Measurements from ENCODE around the gene PKNOX2.

The PKNOX2 gene

DNA sequence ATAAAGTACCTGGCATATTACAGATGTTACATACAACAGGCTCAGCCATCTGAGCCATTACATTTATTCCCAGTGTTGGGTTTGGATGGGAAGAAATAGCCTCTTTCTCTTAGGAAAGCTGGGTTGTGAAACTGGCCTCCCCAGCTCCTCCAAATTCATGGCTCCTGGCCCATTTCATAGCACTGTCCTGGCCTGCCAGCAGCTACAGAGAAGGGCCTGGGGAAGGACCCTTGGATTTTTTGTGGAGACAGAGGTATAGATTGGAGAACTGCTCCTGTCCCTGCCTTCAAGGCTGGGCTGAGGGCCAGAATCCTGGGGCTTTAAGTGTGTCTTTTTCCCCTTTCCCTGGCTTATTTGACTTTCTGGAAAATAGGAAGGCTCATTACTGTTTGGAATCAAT lies 18.0 kb downstream of the PKNOX2 start:
- no peak for DNase-seq (ENCODE audit: low read depth, low spot score)
- POLR2A ChIA-PET = no interaction called here
- TF ChIP-seq, protein P1, sequence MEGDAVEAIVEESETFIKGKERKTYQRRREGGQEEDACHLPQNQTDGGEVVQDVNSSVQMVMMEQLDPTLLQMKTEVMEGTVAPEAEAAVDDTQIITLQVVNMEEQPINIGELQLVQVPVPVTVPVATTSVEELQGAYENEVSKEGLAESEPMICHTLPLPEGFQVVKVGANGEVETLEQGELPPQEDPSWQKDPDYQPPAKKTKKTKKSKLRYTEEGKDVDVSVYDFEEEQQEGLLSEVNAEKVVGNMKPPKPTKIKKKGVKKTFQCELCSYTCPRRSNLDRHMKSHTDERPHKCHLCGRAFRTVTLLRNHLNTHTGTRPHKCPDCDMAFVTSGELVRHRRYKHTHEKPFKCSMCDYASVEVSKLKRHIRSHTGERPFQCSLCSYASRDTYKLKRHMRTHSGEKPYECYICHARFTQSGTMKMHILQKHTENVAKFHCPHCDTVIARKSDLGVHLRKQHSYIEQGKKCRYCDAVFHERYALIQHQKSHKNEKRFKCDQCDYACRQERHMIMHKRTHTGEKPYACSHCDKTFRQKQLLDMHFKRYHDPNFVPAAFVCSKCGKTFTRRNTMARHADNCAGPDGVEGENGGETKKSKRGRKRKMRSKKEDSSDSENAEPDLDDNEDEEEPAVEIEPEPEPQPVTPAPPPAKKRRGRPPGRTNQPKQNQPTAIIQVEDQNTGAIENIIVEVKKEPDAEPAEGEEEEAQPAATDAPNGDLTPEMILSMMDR (IDR thresholded peaks at IDR 0.05; ENCODE audit: insufficient read depth, low read length, missing control alignments) = no peak
- CTCF ChIA-PET = no interaction called here
- no peak overlapping the region for H3K4me3 ChIP-seq (ENCODE audit: low read depth, low read length)

- ChIA-PET CTCF (no interaction called here), POLR2A (no interaction called here)
- H3K4me3 ChIP-seq (ENCODE audit: low read depth, low read length) = no peak overlapping the region
- DNase-seq (ENCODE audit: low read depth, low spot score) = no peak
- TF ChIP-seq, protein P1 (IDR thresholded peaks at IDR 0.05; ENCODE audit: insufficient read depth, low read length, missing control alignments) = no peak
Observed at GRCh38 chr11:125183641-125184040, 19.1 kb downstream of the PKNOX2 start.

- DNase-seq (ENCODE audit: low read depth, low spot score) = no peak
- ChIA-PET POLR2A (no interaction called here), CTCF (interaction anchor here (1.9 kb wide), 1 partner anchor 46 kb away, joined by 6 read pairs; no protein-coding TSS in a partner anchor)
- no peak overlapping the region for H3K4me3 ChIP-seq (ENCODE audit: low read depth, low read length)
- TF ChIP-seq, protein P1 (IDR thresholded peaks at IDR 0.05; ENCODE audit: insufficient read depth, low read length, missing control alignments) = no peak
Observed at GRCh38 chr11:125188021-125188420, 23.5 kb downstream of the PKNOX2 start.

GRCh38 chr11:125190566-125190965 lies 26.0 kb downstream of the PKNOX2 start:
- TF ChIP-seq, protein P1 (IDR thresholded peaks at IDR 0.05; ENCODE audit: insufficient read depth, low read length, missing control alignments) = no peak
- POLR2A ChIA-PET = no interaction called here
- DNase-seq (ENCODE audit: low read depth, low spot score) = no peak

GRCh38 chr11:125192183-125192582 lies 27.6 kb downstream of the PKNOX2 start:
- DNase-seq (ENCODE audit: low read depth, low spot score) = no peak
- ChIA-PET POLR2A (no interaction called here), CTCF (interaction anchor here (0.7 kb wide), 1 partner anchor 12 kb away, joined by 3 read pairs; no protein-coding TSS in a partner anchor)
- H3K4me3 ChIP-seq (ENCODE audit: low read depth, low read length) = no peak overlapping the region
- TF ChIP-seq, protein P1 (IDR thresholded peaks at IDR 0.05; ENCODE audit: insufficient read depth, low read length, missing control alignments) = no peak

More at GRCh38 chr11:125190566-125190965, 26.0 kb downstream of the PKNOX2 start:
- H3K4me3 ChIP-seq (ENCODE audit: low read depth, low read length) = no peak overlapping the region
- CTCF ChIA-PET = no interaction called here

- DNase-seq (ENCODE audit: low read depth, low spot score) = no peak
- POLR2A ChIA-PET = no interaction called here
- TF ChIP-seq, protein P1 (IDR thresholded peaks at IDR 0.05; ENCODE audit: insufficient read depth, low read length, missing control alignments) = no peak
- no peak overlapping the region for H3K4me3 ChIP-seq (ENCODE audit: low read depth, low read length)
- CTCF ChIA-PET = interaction anchor here (1.3 kb wide), 1 partner anchor 153 kb away, joined by 3 read pairs; no protein-coding TSS in a partner anchor
Observed at GRCh38 chr11:125192717-125193415, 28.3 kb downstream of the PKNOX2 start.
